Parathyroid adenoma (tissue), 2 donors: ENCODE measurements around the gene C14orf93.

Experiments used
- H2AFZ ChIP-seq: fragments of 300-600 bp; sonication (generic); one replicate; pipeline ENCODE4 v1.7.0; 2017; ENCODE audit warnings: antibody characterized with exemption, mild to moderate bottlenecking
- H3K27ac ChIP-seq: fragments of 300-600 bp; sonication (generic); one replicate; pipeline ENCODE4 v1.7.0; 2017
- H3K27me3 ChIP-seq: fragments of 300-600 bp; sonication (generic); one replicate; pipeline ENCODE4 v1.7.0; 2017; ENCODE audit warnings: low read length; ENCODE audit not compliant: control insufficient read depth, insufficient read depth
- H3K36me3 ChIP-seq: fragments of 300-600 bp; sonication (generic); one replicate; pipeline ENCODE4 v1.7.0; 2017; ENCODE audit warnings: low read length; ENCODE audit not compliant: control insufficient read depth, insufficient read depth
- H3K4me1 ChIP-seq: fragments of 300-600 bp; sonication (generic); one replicate; pipeline ENCODE4 v1.7.0; 2017; ENCODE audit warnings: control low read depth
- H3K4me2 ChIP-seq: fragments of 300-600 bp; sonication (generic); one replicate; pipeline ENCODE4 v1.7.0; 2017; ENCODE audit warnings: low read length
- H3K4me3 ChIP-seq: fragments of 300-600 bp; sonication (generic); one replicate; pipeline ENCODE4 v1.7.0; 2017; ENCODE audit warnings: low read depth, low read length
- H3K79me2 ChIP-seq: fragments of 300-600 bp; sonication (generic); one replicate; pipeline ENCODE4 v1.7.0; 2017; ENCODE audit warnings: control low read depth
- H3K9ac ChIP-seq: fragments of 300-600 bp; sonication (generic); one replicate; pipeline ENCODE4 v1.7.0; 2017; ENCODE audit warnings: mild to moderate bottlenecking
- H3K9me3 ChIP-seq: fragments of 300-600 bp; sonication (generic); one replicate; pipeline ENCODE4 v1.7.0; 2017; ENCODE audit warnings: low read length; ENCODE audit not compliant: control insufficient read depth
- TF ChIP-seq, protein P1 (sequence below): fragments of 300-600 bp; sonication (generic); IDR thresholded peaks from one replicate; pipeline ENCODE4 v1.7.0; 2017; ENCODE audit warnings: antibody characterized with exemption, mild to moderate bottlenecking
- donor health status: primary hyperparathyroidism.

Gene C14orf93

DNA sequence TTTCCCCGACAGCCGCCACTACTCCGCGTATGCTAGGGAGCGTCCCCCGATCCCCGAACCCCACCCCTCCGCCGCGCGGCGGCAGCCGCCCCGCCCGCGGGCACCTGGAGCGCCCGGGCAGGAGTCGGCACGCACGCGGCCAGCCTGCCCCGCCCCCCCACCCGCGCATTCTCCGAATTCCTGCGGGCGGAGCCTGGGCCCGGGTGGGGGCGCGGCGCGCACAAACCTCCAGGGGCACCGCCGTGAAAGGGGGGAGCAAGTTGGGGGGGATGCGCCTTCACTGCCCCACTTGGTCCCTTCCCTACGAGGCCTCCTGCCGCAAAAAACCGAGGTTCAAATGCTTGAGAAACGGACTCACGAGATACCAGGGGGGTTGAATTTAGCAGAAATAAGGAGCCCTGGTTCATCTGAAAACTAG is 29.3 kb downstream of the C14orf93 start:
- Histone ChIP-seq H3K27ac (no peak overlapping the region), H3K9me3 (no peaks in the 10 kb centered on the region), H3K4me1 (peaks cover 15% of the 10 kb centered on the region), H3K9ac (no peak overlapping the region), H3K36me3 (no peaks in the 10 kb centered on the region), H3K27me3 (no peaks in the 10 kb centered on the region), H3K4me2 (peak overlapping the region; percentile 91), H3K4me3 (peak overlapping the region; percentile 71), H3K79me2 (no peaks in the 10 kb centered on the region), H2AFZ (peak overlapping the region; percentile 79)
- TF ChIP-seq, protein P1, sequence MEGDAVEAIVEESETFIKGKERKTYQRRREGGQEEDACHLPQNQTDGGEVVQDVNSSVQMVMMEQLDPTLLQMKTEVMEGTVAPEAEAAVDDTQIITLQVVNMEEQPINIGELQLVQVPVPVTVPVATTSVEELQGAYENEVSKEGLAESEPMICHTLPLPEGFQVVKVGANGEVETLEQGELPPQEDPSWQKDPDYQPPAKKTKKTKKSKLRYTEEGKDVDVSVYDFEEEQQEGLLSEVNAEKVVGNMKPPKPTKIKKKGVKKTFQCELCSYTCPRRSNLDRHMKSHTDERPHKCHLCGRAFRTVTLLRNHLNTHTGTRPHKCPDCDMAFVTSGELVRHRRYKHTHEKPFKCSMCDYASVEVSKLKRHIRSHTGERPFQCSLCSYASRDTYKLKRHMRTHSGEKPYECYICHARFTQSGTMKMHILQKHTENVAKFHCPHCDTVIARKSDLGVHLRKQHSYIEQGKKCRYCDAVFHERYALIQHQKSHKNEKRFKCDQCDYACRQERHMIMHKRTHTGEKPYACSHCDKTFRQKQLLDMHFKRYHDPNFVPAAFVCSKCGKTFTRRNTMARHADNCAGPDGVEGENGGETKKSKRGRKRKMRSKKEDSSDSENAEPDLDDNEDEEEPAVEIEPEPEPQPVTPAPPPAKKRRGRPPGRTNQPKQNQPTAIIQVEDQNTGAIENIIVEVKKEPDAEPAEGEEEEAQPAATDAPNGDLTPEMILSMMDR, result no peak

DNA sequence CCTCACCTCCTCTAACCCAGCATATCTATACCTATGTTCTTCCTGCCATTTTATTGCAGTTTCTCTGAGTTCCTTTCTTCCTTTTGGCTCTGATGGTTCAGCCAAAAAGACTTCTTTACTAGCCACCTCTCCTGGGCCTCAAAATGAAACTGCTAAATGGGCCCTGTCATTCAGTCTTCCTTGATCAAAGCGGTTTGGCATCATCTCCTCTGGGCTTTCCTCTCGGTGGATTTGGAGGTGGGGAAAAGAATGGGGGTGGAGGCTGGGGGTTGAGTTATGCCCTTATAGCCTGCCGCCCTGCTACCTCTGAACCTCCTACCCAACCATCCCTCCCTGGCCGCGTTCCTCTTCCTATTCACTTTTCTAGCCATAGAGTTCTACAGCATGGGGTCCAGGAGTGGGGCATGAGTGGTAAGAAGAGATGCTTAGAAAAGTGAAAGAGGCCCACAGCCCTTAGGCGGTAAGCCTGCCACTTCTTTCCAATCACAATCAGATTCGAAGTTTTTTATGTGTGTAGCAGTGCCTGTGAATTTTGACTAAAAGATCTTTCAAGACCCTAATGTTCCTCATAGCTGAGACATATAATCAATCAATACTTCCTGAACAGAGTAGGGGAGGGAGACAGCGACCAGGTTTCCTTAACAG is 30.1 kb downstream of the C14orf93 start:
- H3K9me3 ChIP-seq, result no peaks in the 10 kb centered on the region
- H3K36me3 ChIP-seq, result no peaks in the 10 kb centered on the region
- no peak overlapping the region for H3K27ac ChIP-seq
- no peaks in the 10 kb centered on the region for H3K27me3 ChIP-seq
- H3K4me3 ChIP-seq, result peak overlapping the region; percentile 28
- peak overlapping the region; percentile 59 for H3K4me2 ChIP-seq
- no peaks in the 10 kb centered on the region for H3K79me2 ChIP-seq
- no peak overlapping the region for H3K9ac ChIP-seq
- peaks cover 15% of the 10 kb centered on the region for H3K4me1 ChIP-seq
- H2AFZ ChIP-seq, result no peak overlapping the region
- TF ChIP-seq, protein P1, result no peak

DNA sequence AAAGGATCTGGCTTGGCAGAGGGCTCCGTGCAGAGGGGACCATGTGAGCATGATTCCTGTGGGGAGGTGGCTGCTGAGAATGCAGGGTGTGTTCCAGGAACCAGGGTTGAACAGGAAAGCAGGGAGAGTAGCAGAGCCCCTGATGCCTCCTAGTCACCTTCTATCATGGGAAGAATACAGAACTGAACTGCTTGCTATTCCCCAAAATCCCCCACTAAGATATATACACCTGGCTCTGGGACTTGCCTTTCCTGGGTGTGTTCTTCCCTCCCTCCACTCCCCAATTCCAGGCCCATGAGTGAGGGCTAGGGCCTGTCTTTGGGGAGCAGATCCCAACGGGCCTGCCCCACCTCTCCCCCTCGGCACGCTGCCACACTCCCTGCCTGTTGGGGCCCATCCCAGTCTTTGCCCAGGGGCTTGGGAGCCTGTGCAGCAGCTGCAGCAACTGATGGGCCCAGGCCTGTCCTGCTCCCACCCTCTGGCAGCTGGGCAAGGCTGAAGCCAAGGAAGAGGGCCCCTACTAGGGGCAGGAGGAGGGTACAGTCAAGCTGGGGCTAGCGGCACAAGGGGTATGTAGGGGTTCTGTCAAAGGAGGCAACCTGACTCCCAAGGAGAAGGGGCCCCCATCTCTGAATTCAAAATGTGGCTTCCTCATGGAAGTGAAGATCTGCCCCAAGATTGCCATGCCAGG is 30.8 kb downstream of the C14orf93 start:
- Histone ChIP-seq H3K27ac (no peak overlapping the region), H3K36me3 (no peaks in the 10 kb centered on the region), H3K4me1 (peaks cover 15% of the 10 kb centered on the region), H3K4me2 (no peak overlapping the region), H3K4me3 (no peak overlapping the region), H2AFZ (no peak overlapping the region), H3K27me3 (no peaks in the 10 kb centered on the region), H3K9me3 (no peaks in the 10 kb centered on the region), H3K9ac (no peak overlapping the region), H3K79me2 (no peaks in the 10 kb centered on the region)
- TF ChIP-seq, protein P1, result no peak

DNA sequence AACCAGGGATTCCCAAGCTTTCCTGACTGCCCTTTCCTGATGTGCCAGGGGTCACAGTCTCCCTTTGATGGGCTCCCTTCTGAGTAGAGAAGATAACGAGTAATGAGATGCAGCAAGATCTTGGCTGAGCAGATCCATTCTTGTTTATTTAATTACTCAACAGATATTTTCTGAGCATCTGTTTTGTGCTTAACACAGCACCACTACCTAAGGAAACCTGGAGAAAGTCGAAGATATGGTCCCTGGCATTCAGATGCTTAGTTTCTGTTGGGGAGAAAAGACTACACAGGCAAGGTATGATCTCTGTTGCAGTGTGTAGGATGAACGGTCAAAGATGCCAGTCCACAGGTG is 31.5 kb downstream of the C14orf93 start:
- no peak overlapping the region for H3K4me2 ChIP-seq
- peaks cover 14% of the 10 kb centered on the region for H3K4me1 ChIP-seq
- H3K4me3 ChIP-seq, result no peak overlapping the region
- H3K27me3 ChIP-seq, result no peaks in the 10 kb centered on the region
- no peak overlapping the region for H2AFZ ChIP-seq
- H3K27ac ChIP-seq, result no peak overlapping the region
- no peaks in the 10 kb centered on the region for H3K9me3 ChIP-seq
- no peak overlapping the region for H3K9ac ChIP-seq
- TF ChIP-seq, protein P1, result no peak
- no peaks in the 10 kb centered on the region for H3K79me2 ChIP-seq
- no peaks in the 10 kb centered on the region for H3K36me3 ChIP-seq
